HuH-7.5 (cell line): ENCODE measurements around the gene DDX18.
"Not testable (repeated sequence)": the region's sequence is repeated elsewhere in the genome, so short reads cannot be mapped to it uniquely, and the experiment has no call there.

Source experiments
- DNase-seq: peaks from one replicate; pipeline ENCODE4 v3.0.0; 2011; ENCODE audit warnings: low spot score

DDX18 gene

GRCh38 chr2:117814417-117815264 lies at the start of gene DDX18:
DDX18 (plus strand) TSS chr2:117814691; CDS start chr2:117814778, 87 bp downstream.
- peak; percentile 53 for DNase-seq

GRCh38 chr2:117770730-117771129 lies 43.8 kb upstream of the DDX18 start:
- no peak for DNase-seq

- DNase-seq = no peak
These were observed 42.4 kb upstream of the DDX18 start for GRCh38 chr2:117771969-117772630.

- no peak for DNase-seq
These were observed 39.8 kb upstream of the DDX18 start for GRCh38 chr2:117774716-117775115.

- no peak for DNase-seq
These were observed 38.7 kb upstream of the DDX18 start for GRCh38 chr2:117775703-117776219.

- DNase-seq = no peak
These were observed 37.6 kb upstream of the DDX18 start for GRCh38 chr2:117776888-117777287.

GRCh38 chr2:117785740-117786139 lies 28.8 kb upstream of the DDX18 start:
- DNase-seq = peak; percentile 16

- DNase-seq = no peak
These were observed 28.0 kb upstream of the DDX18 start for GRCh38 chr2:117786520-117786919.

- DNase-seq = no peak
These were observed 25.0 kb upstream of the DDX18 start for GRCh38 chr2:117789505-117789904.

- DNase-seq = no peak
These were observed 19.8 kb upstream of the DDX18 start for GRCh38 chr2:117794668-117795067.

- DNase-seq = no peak
These were observed 12.7 kb upstream of the DDX18 start for GRCh38 chr2:117801826-117802225.

- DNase-seq = not testable (repeated sequence)
These were observed 10.7 kb upstream of the DDX18 start for GRCh38 chr2:117803644-117804325.

GRCh38 chr2:117812443-117812842 lies 2.0 kb upstream of the DDX18 start:
- no peak for DNase-seq

GRCh38 chr2:117815946-117816345 lies 1.5 kb downstream of the DDX18 start:
- no peak for DNase-seq

GRCh38 chr2:117818921-117819320 lies 4.4 kb downstream of the DDX18 start:
- no peak for DNase-seq

- no peak for DNase-seq
These were observed 6.0 kb downstream of the DDX18 start for GRCh38 chr2:117820444-117820843.

GRCh38 chr2:117825437-117825836 lies 10.9 kb downstream of the DDX18 start:
- no peak for DNase-seq

- not testable (repeated sequence) for DNase-seq
These were observed 13.0 kb downstream of the DDX18 start for GRCh38 chr2:117827464-117827863.

GRCh38 chr2:117828870-117829269 lies 14.4 kb downstream of the DDX18 start:
- DNase-seq = no peak

- DNase-seq = no peak
These were observed 17.8 kb downstream of the DDX18 start for GRCh38 chr2:117832332-117832731.

- DNase-seq = no peak
These were observed 18.6 kb downstream of the DDX18 start for GRCh38 chr2:117832905-117833613.

- DNase-seq = no peak
These were observed 19.4 kb downstream of the DDX18 start for GRCh38 chr2:117833911-117834310.
